Measurements from ENCODE around the gene NOS1. TPM values are rescaled to one million over a fixed set of nuclear protein-coding genes. Genes with fewer than 3 reads are reported as not detected.
A peak's percentile ranks its signal among the peaks of the same experiment; 100 is the strongest.

NOS1 gene
- total and polyA plus RNA-seq, 2 of the 8 experiments (the other 6 are each of a cell fraction or from before 2014, with no cell fraction given): 1.5 to 2.0 TPM

- ChIA-PET CTCF (ENCODE audit: partially characterized antibody) (interaction anchor here (1.0 to 2.6 kb wide), 5 partner anchors 9 to 457 kb away, joined by 3 to 8 read pairs (median 5); no protein-coding TSS in a partner anchor), POLR2A (ENCODE audit: partially characterized antibody) (no interaction called here)
- no peak for FAIRE-seq
- Histone ChIP-seq H3K4me3 (ENCODE audit: extremely low read depth in 1 of 4, insufficient read depth in 2 of 4, low read depth in 3 of 4, low read length in 4 of 4) (no peak overlapping the region), H3K14ac (ENCODE audit: insufficient read length) (no peak overlapping the region), H3K36me3 (ENCODE audit: control insufficient read depth in 2 of 4, insufficient read depth in 4 of 4, low read length in 3 of 4) (no peaks in the 10 kb centered on the region), H3K4ac (replicated peaks; ENCODE audit: insufficient read length, low read depth, low read length) (no peak overlapping the region), H2BK15ac (ENCODE audit: low read length) (no peak overlapping the region), H2AFZ (ENCODE audit: low read length) (no peak overlapping the region), H3K4me1 (replicated peaks in 1 of 4; ENCODE audit: control insufficient read depth in 3 of 4, insufficient read depth in 4 of 4, low read length in 3 of 4) (no peaks in the 10 kb centered on the region), H2AK5ac (ENCODE audit: low read depth, low read length) (no peak overlapping the region), H4K8ac (ENCODE audit: extremely low read depth, insufficient read depth, low read length) (no peak overlapping the region), H3K27me3 (replicated peaks in 1 of 4; ENCODE audit: control insufficient read depth in 3 of 4, extremely low read depth in 1 of 4, insufficient read depth in 3 of 4, low read length in 3 of 4) (no peaks in the 10 kb centered on the region), H3K4me2 (ENCODE audit: insufficient read depth in 1 of 2, low read depth in 2 of 2, low read length in 2 of 2) (no peak overlapping the region), H4K91ac (replicated peaks; ENCODE audit: insufficient read length, low read length) (no peak overlapping the region), H3K79me2 (ENCODE audit: control insufficient read depth in 1 of 2, insufficient read depth in 2 of 2, low read length in 2 of 2) (no peaks in the 10 kb centered on the region), H3K9ac (replicated peaks in 1 of 4; ENCODE audit: extremely low read depth in 1 of 4, low read depth in 3 of 4, low read length in 3 of 4) (no peak overlapping the region), H2BK5ac (ENCODE audit: low read depth, low read length) (no peak overlapping the region), H2BK12ac (ENCODE audit: low read depth, low read length) (no peak overlapping the region), H3K9me3 (ENCODE audit: insufficient read depth in 2 of 2, low read depth in 1 of 2, low read length in 1 of 2) (no peaks in the 10 kb centered on the region), H2BK120ac (replicated peaks; ENCODE audit: low read depth, low read length) (no peak overlapping the region), H2BK20ac (ENCODE audit: low read length) (no peak overlapping the region), H3K18ac (ENCODE audit: extremely low read depth, low read length) (no peak overlapping the region), H3K27ac (ENCODE audit: low read depth, low read length) (no peak overlapping the region), H3K56ac (replicated peaks; ENCODE audit: insufficient read length, low read depth, low read length) (no peak overlapping the region), H3K23me2 (ENCODE audit: low read depth, low read length) (no peaks in the 10 kb centered on the region), H3K23ac (ENCODE audit: insufficient read length) (no peak overlapping the region), H4K5ac (ENCODE audit: insufficient read length, low read depth, low read length) (no peak overlapping the region), H4K20me1 (replicated peaks in 1 of 2; ENCODE audit: control insufficient read depth in 1 of 2, insufficient read depth in 2 of 2, low read length in 2 of 2) (no peaks in the 10 kb centered on the region), H3K79me1 (ENCODE audit: low read depth, low read length) (no peaks in the 10 kb centered on the region)
- no peak for DNase-seq (ENCODE audit: low read depth in 1 of 2, low spot score in 2 of 2)
- 84% methylated on average over 1 of the region's 1 CpG; no CpG with 5 or more reads in 1 of the 2 experiments for WGBS, 2 experiments (ENCODE audit: extremely low coverage in 1 of 2, insufficient coverage in 1 of 2, insufficient read length in 1 of 2, insufficient replicate concordance in 2 of 2, low coverage in 1 of 2, low lambda C conversion rate in 2 of 2, missing lambda C conversion rate in 1 of 2)
- TF ChIP-seq TAF1 (IDR thresholded peaks at IDR 0.05; ENCODE audit: low read depth, low read length): no peak
- peak; percentile 88 for TF ChIP-seq RFX5 (IDR thresholded peaks at IDR 0.05; ENCODE audit: borderline replicate concordance, low read depth, low read length)
Measured at GRCh38 chr12:117380083-117380482, 18.7 kb upstream of the NOS1 start.

Data from H1 (cell line).